HG03097 (cell line): ENCODE measurements around the gene CER1.

ENCODE experiments used
- ATAC-seq: cut with Tn5 transposase; IDR thresholded peaks from one replicate; pipeline ENCODE4 v1.9.1; 2021; ENCODE audit not compliant: unreplicated experiment, low FRiP score

CER1 gene

DNA sequence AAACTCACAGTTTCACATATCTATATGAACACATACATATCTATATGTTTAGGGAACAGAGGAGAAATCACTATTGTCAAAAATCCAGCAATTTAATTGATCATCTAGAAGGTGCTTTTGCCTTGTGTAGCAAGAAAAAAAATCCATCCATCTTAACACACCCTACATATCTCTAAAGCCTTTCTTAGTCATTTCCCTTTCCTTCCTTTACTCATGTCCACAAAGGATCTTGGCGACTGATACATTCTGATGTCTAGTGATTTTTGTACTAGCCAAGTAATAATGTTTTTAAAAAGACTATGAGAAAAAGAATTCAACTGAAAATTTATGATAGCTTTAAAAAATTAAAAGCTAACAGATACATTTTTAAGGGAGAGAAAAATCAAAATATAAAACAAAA, 51.8 kb downstream of the CER1 start:
- ATAC-seq, result no peak
